ENCODE data around the gene CAPN5. TPM values are rescaled to one million over a fixed set of nuclear protein-coding genes. Genes with fewer than 3 reads are reported as not detected.

Gene CAPN5
- total RNA-seq, 1 donor from 2014 or later = 7.3 TPM

DNA sequence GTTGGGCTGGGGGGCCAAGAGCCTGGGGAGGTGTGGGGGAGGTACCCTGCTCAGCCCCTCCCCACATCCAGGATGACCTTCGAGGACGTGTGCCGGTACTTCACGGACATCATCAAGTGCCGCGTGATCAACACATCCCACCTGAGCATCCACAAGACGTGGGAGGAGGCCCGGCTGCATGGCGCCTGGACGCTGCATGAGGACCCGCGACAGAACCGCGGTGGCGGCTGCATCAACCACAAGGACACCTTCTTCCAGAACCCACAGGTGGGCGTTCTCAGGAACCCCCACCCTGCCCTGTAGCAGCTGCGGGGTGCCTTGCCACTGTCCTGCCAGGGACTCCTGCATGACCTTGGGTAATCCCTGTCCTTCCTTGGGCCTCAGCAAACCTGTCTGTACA, 51.3 kb downstream of the CAPN5 start:
- TF ChIP-seq, protein P1, sequence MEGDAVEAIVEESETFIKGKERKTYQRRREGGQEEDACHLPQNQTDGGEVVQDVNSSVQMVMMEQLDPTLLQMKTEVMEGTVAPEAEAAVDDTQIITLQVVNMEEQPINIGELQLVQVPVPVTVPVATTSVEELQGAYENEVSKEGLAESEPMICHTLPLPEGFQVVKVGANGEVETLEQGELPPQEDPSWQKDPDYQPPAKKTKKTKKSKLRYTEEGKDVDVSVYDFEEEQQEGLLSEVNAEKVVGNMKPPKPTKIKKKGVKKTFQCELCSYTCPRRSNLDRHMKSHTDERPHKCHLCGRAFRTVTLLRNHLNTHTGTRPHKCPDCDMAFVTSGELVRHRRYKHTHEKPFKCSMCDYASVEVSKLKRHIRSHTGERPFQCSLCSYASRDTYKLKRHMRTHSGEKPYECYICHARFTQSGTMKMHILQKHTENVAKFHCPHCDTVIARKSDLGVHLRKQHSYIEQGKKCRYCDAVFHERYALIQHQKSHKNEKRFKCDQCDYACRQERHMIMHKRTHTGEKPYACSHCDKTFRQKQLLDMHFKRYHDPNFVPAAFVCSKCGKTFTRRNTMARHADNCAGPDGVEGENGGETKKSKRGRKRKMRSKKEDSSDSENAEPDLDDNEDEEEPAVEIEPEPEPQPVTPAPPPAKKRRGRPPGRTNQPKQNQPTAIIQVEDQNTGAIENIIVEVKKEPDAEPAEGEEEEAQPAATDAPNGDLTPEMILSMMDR (conservative IDR thresholded peaks at IDR 0.05; ENCODE audit: low read depth, low read length) = no peak
- no peak overlapping the region for H3K4me3 ChIP-seq (ENCODE audit: low read depth, low read length)
- DNase-seq (ENCODE audit: low read depth) = no peak

DNA sequence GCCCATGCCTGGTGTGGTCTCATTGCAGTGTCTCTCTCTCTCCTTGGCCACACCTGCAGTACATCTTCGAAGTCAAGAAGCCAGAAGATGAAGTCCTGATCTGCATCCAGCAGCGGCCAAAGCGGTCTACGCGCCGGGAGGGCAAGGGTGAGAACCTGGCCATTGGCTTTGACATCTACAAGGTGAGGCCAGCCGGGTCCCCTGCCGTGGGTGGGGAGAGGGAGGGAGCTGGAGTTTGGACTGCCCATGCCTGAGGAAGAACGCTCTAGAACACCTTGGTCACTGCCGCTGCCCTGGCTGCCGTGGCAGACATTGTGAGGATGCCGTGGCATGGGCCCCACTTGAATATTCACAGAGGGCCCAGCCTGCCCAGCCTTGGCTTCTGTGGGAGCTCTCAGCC, 52.2 kb downstream of the CAPN5 start:
- TF ChIP-seq, protein P1 (conservative IDR thresholded peaks at IDR 0.05; ENCODE audit: low read depth, low read length) = no peak
- H3K4me3 ChIP-seq (ENCODE audit: low read depth, low read length) = no peak overlapping the region
- no peak for DNase-seq (ENCODE audit: low read depth)

DNA sequence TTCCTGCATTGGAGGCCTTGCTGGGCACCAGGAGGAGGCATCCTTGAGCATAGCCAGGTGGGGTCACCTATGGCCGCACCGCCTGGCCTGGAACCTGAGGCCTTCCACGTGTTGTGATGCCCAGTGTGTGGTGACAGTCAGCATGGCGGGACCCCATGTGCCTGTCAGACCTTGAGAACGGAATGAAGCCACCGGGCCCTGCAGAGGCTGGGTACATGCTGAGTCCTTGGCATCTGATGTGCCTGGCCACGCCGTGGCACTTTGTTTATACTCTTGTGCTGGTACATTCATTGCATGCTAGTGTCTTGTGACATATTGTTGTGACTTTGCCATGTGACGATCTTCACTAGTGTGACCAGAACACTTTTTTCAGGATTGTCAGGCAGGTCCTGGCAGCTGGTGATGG, 52.8 kb downstream of the CAPN5 start:
- H3K4me3 ChIP-seq (ENCODE audit: low read depth, low read length) = no peak overlapping the region
- no peak for DNase-seq (ENCODE audit: low read depth)
- TF ChIP-seq, protein P1 (conservative IDR thresholded peaks at IDR 0.05; ENCODE audit: low read depth, low read length) = no peak

DNA sequence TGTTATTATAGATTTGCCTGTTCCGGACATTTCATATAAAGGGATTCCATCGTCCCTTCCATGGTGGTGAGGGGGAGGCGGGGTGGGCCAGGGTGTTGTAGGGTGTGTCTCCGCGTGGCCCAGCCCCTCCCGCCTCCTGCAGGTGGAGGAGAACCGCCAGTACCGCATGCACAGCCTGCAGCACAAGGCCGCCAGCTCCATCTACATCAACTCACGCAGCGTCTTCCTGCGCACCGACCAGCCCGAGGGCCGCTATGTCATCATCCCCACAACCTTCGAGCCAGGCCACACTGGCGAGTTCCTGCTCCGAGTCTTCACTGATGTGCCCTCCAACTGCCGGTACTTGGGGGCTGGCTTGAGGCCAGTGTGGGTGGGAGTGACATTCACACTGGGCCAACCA, 53.8 kb downstream of the CAPN5 start:
- DNase-seq (ENCODE audit: low read depth) = no peak
- TF ChIP-seq, protein P1 (conservative IDR thresholded peaks at IDR 0.05; ENCODE audit: low read depth, low read length) = no peak
- H3K4me3 ChIP-seq (ENCODE audit: low read depth, low read length) = no peak overlapping the region

DNA sequence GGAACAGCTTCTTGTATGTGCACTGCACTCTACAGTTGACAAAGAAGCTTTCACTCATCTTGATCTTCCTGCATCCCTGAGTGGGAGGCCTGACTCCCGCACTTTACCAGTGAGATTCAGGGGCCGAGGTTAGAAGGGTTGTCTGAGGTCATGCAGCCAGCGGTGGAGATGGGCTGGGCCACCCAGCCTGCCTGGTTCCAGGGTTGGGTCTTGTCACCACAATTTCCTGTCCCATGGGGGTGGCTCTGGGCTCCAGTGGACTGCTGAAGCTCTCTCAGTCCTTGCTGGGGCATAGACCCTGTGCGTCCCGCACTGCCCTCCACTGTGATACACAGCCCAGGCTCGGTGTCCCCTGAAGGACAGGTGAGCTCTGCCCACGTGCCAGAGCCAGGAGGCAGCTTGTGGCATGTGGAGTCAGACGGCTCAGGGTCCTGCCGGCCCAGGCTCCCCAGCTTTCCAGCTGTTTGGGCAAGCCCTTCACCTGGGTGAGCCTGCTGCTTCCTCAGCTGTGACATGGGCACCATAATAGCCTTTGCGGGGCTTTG, 54.4 kb downstream of the CAPN5 start:
- TF ChIP-seq, protein P1 (conservative IDR thresholded peaks at IDR 0.05; ENCODE audit: low read depth, low read length) = no peak
- H3K4me3 ChIP-seq (ENCODE audit: low read depth, low read length) = no peak overlapping the region
- no peak for DNase-seq (ENCODE audit: low read depth)

DNA sequence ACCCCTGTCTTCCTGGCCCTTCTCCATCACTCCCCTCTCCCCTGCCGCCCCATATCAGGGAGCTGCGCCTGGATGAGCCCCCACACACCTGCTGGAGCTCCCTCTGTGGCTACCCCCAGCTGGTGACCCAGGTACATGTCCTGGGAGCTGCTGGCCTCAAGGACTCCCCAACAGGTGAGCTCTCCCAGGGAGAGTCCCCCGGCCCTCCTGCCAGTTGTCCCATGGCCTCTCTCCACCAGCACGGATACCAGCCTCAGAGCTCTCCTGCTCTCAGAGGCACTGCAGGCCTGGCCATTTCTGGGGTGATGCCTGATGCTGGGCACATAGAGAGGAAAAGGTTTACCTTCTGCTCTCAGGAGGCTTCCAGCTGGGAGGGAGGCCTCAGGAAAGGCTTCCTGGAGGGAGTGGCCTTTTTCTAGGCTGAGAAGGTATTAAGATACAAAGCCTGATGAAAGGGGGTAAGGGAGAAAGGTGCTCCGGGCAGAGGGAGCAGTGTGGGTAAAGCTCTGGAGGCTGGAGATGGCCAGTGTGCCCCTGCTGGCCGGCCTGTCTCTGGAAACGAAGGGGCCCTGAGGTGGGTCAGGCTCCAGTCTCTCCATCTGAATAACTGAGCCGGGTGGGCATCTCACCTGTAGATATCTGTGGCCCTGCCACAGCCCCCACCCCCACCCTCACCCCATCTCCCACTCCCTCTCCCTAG, 55.3 kb downstream of the CAPN5 start:
- DNase-seq (ENCODE audit: low read depth) = no peak
- TF ChIP-seq, protein P1 (conservative IDR thresholded peaks at IDR 0.05; ENCODE audit: low read depth, low read length) = no peak

More for the DNA sequence above, 55.3 kb downstream of the CAPN5 start:
- no peak overlapping the region for H3K4me3 ChIP-seq (ENCODE audit: low read depth, low read length)
